Measurements from ENCODE around the gene NDUFS7.

DNA sequence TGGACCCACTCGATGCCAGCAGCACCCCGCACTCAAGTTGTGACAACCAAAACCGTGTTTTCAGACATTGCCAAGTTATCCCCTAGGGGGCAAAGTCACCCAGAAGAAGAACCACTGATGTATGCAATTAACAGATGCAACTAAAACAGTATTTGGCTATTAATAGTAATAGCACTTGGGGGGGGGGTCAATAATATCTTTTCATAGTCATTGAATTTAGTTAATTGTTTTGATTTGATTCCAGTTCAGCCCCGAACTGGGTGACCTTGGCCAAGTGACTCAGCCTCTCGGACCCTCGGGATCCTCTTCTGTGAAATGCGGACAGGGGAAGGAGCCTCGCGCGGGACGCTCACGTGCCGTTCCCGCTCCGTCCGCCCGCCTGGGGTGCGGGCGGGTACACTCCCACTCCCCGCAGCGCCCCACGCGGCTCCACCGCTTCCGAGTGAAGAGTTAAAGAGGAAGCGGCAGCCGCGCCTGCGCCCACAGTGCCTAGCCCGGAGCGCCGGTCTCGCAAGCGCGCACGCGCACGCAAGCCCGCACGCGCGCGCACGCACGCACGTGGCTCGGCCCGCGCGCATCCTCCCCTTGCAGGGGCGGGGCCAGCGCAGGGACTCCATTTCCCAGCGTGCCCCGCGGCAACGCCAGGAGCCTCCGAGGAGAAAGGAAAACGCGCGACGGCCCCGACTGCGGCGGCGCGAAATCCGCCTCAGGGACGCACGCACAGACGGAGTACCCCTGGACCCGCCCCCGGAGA is 23.2 kb downstream of the NDUFS7 start:
- TF ChIP-seq POLR2AphosphoS5 (IDR thresholded peaks at IDR 0.05): peak; percentile 85
- TF ChIP-seq, protein P1, sequence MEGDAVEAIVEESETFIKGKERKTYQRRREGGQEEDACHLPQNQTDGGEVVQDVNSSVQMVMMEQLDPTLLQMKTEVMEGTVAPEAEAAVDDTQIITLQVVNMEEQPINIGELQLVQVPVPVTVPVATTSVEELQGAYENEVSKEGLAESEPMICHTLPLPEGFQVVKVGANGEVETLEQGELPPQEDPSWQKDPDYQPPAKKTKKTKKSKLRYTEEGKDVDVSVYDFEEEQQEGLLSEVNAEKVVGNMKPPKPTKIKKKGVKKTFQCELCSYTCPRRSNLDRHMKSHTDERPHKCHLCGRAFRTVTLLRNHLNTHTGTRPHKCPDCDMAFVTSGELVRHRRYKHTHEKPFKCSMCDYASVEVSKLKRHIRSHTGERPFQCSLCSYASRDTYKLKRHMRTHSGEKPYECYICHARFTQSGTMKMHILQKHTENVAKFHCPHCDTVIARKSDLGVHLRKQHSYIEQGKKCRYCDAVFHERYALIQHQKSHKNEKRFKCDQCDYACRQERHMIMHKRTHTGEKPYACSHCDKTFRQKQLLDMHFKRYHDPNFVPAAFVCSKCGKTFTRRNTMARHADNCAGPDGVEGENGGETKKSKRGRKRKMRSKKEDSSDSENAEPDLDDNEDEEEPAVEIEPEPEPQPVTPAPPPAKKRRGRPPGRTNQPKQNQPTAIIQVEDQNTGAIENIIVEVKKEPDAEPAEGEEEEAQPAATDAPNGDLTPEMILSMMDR (IDR thresholded peaks at IDR 0.05): peak in 3 of 4 experiments; percentile 44 to 50 (median 48)

All from prostate gland (tissue), 2 donors.